Effector CD4-positive, alpha-beta T cell (primary cell): Measurements from ENCODE around the gene ARMS2.

Experiments used
- DNase-seq: peaks from one replicate; pipeline ENCODE4 v3.0.0-alpha.2; 2020

Gene ARMS2

DNA sequence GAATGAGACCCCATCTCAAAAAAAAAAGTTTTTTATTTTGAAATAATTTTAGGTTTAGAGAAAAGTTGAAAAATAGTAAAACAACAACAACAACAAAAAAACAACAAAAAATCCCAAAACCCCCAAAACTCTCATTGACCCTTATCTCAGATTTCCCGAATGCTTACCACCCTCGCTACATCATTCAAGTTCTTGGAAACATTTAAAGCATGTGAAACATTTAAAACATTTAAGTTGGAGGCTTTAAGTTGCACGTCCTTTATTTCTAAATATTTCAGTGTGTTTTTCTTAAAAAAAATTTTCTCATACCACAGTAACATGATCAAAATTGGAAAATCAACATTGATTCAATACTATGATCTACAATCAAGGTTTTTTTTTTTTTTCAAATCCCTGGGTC lies 382 bp upstream of the ARMS2 start:
- DNase-seq, result no peak

DNA sequence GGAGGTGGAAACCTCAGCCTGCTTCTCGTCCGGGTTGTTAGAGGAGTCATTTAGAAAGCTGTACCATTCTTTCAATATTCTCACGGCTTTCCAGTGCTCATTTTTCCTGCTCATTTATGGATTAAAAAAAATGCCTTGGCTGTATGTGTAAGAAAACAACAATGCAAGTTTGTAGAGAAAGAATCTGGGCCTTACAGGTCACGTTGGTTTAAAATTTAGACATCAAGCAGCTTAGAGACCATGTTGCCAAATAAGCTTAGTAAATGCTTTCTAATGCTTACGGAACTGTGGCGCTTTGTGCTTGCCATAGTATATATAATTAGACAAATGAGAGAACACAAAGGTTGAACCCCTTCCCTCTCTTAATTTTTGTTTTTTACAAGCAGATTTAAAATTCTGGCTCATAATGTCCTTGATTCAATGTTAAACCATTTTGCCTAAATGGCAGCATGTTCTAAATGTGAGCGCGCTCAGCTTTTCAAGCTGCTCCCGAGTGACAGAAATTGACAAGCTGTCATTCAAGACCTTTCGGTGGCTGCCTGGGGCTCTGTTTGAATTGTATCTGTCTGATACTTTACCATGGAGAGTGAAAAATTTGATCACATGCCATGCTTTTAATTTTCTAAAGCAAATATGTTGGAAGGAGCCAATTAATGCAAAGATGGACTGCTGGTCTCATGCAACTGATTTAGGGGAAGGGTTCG lies 1.1 kb downstream of the ARMS2 start:
- no peak for DNase-seq

GRCh38 chr10:122457934-122458333 lies 3.5 kb downstream of the ARMS2 start:
- no peak for DNase-seq

DNA sequence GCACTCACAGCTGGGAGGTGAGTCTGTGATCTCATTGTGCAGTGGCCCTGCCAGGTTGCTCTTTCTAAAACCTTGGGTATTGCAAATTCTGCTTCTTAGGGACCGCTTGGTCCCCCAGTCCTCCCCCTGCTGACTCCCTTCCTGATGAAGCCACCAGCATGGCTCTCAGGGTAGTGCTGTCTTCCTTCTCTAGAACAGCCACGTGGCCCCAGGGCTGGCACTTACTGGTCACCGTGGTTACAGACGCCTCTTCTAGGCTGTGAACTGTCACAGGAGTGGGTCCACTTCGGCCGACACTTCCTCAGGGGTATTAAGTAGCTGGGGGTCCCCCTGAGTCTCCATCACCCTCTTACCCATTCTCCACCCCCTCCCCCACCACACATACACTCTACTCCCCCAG lies 4.2 kb downstream of the ARMS2 start:
- no peak for DNase-seq

DNA sequence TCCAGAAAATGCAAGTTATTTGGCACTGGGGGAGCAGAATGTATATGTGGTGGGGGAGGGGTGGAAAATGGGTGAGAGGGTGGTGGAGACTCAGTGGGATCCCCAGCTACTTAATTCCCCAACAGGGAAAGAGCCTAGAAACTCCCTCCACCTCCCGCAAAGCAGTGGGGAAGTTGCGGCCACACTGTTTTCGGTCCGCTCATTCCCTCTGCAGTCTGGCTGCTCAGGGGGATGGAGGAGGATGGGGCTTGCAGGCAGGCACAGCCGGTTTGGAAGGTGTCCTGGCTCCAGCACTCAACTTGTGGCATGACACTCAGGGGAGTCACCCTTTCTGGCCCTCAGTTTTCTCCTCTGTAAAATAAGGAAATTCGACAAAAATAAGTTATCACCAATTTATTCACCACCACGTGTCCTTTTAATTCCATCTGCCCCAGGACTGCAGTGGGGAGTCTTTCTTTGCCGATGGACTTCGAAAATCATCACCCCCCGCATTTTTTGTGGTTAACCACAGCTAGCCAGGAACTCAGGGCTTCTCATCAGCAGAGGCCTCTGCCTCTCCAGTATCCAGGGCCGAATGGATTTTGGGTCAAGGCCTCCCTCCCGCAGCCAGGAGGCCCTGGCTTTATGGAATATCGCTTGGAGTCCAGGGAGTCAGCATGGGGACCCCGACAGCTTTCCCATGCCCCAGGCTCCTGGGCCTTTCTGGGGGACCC lies 5.3 kb downstream of the ARMS2 start:
- no peak for DNase-seq

DNA sequence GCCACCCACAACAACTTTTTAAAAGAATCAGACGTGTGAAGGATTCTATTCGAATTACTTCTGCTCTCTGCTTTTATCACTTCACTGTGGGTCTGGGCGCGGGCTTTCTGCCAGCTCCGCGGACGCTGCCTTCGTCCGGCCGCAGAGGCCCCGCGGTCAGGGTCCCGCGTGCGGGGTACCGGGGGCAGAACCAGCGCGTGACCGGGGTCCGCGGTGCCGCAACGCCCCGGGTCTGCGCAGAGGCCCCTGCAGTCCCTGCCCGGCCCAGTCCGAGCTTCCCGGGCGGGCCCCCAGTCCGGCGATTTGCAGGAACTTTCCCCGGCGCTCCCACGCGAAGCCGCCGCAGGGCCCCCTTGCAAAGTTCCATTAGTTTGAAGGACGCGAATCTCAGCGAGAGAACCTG lies 6.4 kb downstream of the ARMS2 start:
- DNase-seq, result no peak

GRCh38 chr10:122461367-122461728 lies 6.9 kb downstream of the ARMS2 start, which contains the start of gene HTRA1:
Gene HTRA1, plus strand, starts transcription at chr10:122461553. Its CDS starts 100 bp downstream, at chr10:122461653.
- DNase-seq, result no peak

GRCh38 chr10:122461729-122462532 lies 7.5 kb downstream of the ARMS2 start:
- DNase-seq, result no peak

GRCh38 chr10:122462533-122463465 lies 8.3 kb downstream of the ARMS2 start:
- no peak for DNase-seq

GRCh38 chr10:122463466-122464249 lies 9.2 kb downstream of the ARMS2 start:
- no peak for DNase-seq

- DNase-seq, result no peak
Observed at GRCh38 chr10:122464250-122464510, 9.7 kb downstream of the ARMS2 start.

DNA sequence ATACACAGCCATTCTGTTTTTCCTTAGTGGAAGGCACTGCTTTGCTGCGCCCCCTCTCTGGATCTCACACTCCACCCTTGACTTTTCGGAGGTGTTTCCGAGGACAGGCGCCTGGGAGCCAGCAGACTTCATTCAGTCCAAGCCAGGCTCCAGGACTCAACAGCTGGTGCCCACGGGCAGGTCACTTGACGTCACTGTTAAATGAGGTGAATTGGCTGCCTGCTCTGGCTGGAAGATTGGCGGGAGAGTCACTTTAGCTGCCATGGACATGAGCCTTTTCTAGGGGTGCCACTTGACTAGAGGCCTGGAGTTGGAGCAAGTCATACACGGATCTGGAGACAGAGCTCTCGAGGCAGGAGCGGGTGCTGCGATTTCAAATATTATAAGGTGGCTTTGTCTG lies 10.1 kb downstream of the ARMS2 start:
- DNase-seq, result no peak

- DNase-seq, result no peak
Observed at GRCh38 chr10:122465401-122466040, 11.1 kb downstream of the ARMS2 start.

DNA sequence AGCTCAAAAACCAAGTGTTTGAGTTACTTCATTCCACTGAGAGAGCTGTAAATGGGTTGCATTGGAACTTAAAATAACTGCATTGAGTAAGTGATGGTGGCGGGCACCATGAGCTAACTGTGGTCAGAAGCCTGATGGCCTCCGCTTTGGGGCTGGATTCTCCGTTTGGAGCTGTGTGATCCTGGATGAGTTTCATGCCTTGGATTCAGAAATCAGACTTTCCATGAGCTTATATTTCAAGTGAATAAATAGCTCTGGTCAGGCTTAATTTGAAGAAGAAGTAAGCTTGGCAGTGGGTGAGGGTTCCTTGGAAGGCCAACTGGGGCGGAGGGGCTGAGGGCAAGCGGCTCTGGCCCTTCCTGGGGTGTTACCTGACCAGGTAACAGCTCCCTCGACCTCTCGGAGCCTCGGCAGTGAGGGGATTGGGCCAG lies 12.5 kb downstream of the ARMS2 start:
- DNase-seq, result no peak

GRCh38 chr10:122467701-122468100 lies 13.2 kb downstream of the ARMS2 start:
- DNase-seq, result no peak

DNA sequence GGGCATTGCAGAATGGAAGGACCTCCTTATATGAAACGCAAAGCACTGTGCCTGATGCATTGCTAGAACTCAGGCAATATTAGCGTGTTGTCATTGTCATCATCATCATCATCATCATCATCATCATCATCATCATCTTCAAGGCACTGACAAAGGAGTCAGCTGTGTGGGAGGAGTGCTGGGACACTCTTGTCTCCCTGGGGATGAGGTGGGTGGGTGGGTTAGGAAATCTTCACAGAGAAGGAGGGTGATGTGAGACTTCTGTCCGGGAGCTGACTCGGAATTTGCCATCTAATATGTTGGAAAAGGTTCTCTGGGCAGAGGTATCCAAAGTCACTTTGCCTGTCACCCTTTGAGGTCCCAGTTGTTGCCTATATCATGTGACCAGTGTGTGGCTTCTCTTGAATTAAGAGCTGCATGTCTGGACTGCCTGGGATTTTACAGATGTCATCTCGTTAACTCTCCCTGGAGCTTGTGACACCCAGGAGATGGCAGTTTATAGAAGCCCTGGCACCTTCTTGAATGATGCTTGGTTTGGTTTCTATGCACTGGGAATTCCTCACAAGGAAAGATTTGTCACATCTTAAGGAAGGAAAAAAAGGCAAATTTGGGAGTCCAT lies 14.0 kb downstream of the ARMS2 start:
- no peak for DNase-seq

- DNase-seq, result no peak
Observed at GRCh38 chr10:122468926-122469781, 14.7 kb downstream of the ARMS2 start.

DNA sequence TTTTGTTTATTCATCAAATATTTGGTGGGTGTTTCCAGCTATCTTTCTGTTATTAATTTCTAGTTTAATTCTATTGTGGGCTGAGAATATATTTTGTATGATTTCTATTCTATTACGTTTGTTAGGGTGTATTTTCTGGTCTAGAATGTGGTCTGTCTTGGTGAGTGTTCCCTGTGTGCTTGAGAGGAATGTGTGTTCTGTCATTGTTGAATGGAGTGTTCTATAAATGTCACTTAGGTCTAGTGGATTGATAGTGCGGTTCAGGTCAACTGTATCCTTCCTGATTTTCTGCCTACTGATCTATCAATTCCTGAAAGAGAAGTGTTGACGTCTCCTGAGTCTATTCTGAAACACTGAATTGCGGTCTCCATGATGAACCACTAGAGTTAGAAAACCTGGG lies 15.4 kb downstream of the ARMS2 start:
- no peak for DNase-seq

GRCh38 chr10:122471531-122472177 lies 17.2 kb downstream of the ARMS2 start:
- DNase-seq, result no peak
